ENCODE data around the gene RBMXL3. TPM values are rescaled to one million over a fixed set of nuclear protein-coding genes. Genes with fewer than 3 reads are reported as not detected.
"Not testable (repeated sequence)": the region's sequence is repeated elsewhere in the genome, so short reads cannot be mapped to it uniquely, and the experiment has no call there.

The RBMXL3 gene
- total and polyA plus RNA-seq, 2 experiments from 2014 or later = not detected

DNA sequence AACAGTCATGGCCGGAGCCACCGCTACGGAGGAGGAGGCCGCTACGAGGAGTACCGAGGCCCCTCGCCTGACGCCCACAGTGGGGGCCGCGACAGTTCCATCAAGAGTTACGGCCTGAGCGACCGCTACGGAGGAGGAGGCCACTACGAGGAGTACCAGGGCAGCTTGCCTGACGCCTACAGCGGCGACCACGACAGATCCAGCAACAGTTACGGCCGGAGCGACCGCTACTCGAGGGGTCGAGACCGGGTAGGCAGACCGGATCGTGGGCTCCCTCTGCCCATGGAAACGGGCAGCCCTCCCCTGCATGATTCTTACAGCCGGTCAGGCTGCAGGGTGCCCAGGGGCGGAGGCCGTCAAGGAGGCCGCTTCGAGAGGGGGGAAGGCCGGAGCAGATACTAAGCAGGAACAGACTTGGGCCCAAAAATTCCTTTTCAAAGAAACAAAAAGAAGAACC lies 3.1 kb downstream of the RBMXL3 start:
- H3K4me3 ChIP-seq = no peak overlapping the region
- H3K27me3 ChIP-seq = no peaks in the 10 kb centered on the region
- no peaks in the 10 kb centered on the region for H3K4me1 ChIP-seq (ENCODE audit: insufficient read depth)
- H4K20me1 ChIP-seq (ENCODE audit: insufficient read depth, poor library complexity, severe bottlenecking) = peaks cover 12% of the 10 kb centered on the region
- no peak overlapping the region for H2AFZ ChIP-seq
- peaks cover 92% of the 10 kb centered on the region for H3K79me2 ChIP-seq
- TF ChIP-seq EZH2phosphoT487 (IDR thresholded peaks at IDR 0.05; ENCODE audit: low read depth, severe bottlenecking, unreplicated experiment) = no peak
- TF ChIP-seq, protein P1, sequence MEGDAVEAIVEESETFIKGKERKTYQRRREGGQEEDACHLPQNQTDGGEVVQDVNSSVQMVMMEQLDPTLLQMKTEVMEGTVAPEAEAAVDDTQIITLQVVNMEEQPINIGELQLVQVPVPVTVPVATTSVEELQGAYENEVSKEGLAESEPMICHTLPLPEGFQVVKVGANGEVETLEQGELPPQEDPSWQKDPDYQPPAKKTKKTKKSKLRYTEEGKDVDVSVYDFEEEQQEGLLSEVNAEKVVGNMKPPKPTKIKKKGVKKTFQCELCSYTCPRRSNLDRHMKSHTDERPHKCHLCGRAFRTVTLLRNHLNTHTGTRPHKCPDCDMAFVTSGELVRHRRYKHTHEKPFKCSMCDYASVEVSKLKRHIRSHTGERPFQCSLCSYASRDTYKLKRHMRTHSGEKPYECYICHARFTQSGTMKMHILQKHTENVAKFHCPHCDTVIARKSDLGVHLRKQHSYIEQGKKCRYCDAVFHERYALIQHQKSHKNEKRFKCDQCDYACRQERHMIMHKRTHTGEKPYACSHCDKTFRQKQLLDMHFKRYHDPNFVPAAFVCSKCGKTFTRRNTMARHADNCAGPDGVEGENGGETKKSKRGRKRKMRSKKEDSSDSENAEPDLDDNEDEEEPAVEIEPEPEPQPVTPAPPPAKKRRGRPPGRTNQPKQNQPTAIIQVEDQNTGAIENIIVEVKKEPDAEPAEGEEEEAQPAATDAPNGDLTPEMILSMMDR (IDR thresholded peaks at IDR 0.05; ENCODE audit: poor library complexity) = no peak
- H3K27ac ChIP-seq = no peak overlapping the region
- no peaks in the 10 kb centered on the region for H3K36me3 ChIP-seq (replicated peaks; ENCODE audit: insufficient read depth, low read depth)
- 93% methylated on average over 23 of the region's 35 CpGs for WGBS (ENCODE audit: low lambda C conversion rate, missing lambda C conversion rate)
- H3K4me2 ChIP-seq = no peak overlapping the region
- H3K9me3 ChIP-seq (ENCODE audit: low read depth) = no peaks in the 10 kb centered on the region
- DNase-seq (ENCODE audit: low spot score) = no peak
- no peaks in the 10 kb centered on the region for H3K9me2 ChIP-seq (replicated peaks; ENCODE audit: insufficient read depth)

DNA sequence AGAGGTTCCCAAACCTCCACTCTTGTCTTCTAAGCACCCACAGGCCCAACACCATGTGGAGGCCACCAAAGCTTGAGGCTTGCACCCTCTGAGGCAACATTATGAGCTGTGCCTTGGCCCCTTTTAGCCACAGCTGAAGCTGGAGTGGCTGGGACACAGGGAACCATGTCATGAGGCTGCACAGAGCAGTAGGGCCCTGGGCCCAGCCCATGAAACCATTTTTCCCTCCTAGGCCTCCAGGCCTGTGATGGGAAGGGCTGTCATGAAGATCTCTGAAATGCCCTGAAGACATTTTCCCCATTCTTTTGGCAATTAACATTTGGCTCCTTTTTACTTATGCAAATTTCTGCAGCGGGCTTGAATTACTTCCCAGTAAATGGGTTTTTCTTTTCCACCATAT lies 14.8 kb downstream of the RBMXL3 start:
- 93% methylated on average over 1 of the region's 1 CpG for WGBS (ENCODE audit: low lambda C conversion rate, missing lambda C conversion rate)

DNA sequence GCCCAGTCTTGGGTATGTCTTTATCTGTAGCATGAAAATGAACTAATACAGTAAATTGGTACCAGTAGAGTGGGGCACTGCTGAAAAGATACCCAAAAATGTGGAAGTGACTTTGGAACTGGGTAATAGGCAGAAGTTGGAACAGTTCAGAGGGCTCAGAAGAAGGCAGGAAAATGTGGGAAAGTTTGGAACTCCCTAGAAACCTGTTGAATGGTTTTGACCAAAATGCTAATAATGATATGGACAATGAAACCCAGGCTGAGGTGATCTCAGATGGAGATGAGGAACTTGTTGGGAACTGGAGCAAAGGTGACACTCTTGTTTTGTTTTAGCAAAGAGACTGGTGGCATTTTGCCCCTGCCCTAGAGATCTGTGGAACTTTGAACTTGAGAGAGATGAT lies 20.3 kb downstream of the RBMXL3 start:
- H3K9me3 ChIP-seq (ENCODE audit: low read depth); H3K36me3 ChIP-seq (replicated peaks; ENCODE audit: insufficient read depth, low read depth); H3K4me1 ChIP-seq (ENCODE audit: insufficient read depth); H3K27me3 ChIP-seq; DNase-seq (ENCODE audit: low spot score); H3K27ac ChIP-seq; H4K20me1 ChIP-seq (ENCODE audit: insufficient read depth, poor library complexity, severe bottlenecking); H3K9me2 ChIP-seq (replicated peaks; ENCODE audit: insufficient read depth); H3K4me2 ChIP-seq; H3K4me3 ChIP-seq; H2AFZ ChIP-seq: not testable (repeated sequence)
- H3K79me2 ChIP-seq = peaks cover 62% of the 10 kb centered on the region

More for the DNA sequence above, 14.8 kb downstream of the RBMXL3 start:
- Histone ChIP-seq H3K9me3 (ENCODE audit: low read depth) (peaks cover 4% of the 10 kb centered on the region), H3K4me1 (ENCODE audit: insufficient read depth) (no peaks in the 10 kb centered on the region), H3K36me3 (replicated peaks; ENCODE audit: insufficient read depth, low read depth) (no peaks in the 10 kb centered on the region), H2AFZ (no peak overlapping the region), H4K20me1 (ENCODE audit: insufficient read depth, poor library complexity, severe bottlenecking) (no peaks in the 10 kb centered on the region), H3K27me3 (no peaks in the 10 kb centered on the region), H3K79me2 (peaks cover 74% of the 10 kb centered on the region), H3K27ac (no peak overlapping the region), H3K4me3 (no peak overlapping the region), H3K4me2 (no peak overlapping the region), H3K9me2 (replicated peaks; ENCODE audit: insufficient read depth) (no peaks in the 10 kb centered on the region)
- TF ChIP-seq, protein P1 (IDR thresholded peaks at IDR 0.05; ENCODE audit: poor library complexity) = no peak
- TF ChIP-seq EZH2 (IDR thresholded peaks at IDR 0.05; ENCODE audit: borderline replicate concordance) = no peak
- no peak for TF ChIP-seq EZH2phosphoT487 (IDR thresholded peaks at IDR 0.05; ENCODE audit: low read depth, severe bottlenecking, unreplicated experiment)
- no peak for DNase-seq (ENCODE audit: low spot score)

DNA sequence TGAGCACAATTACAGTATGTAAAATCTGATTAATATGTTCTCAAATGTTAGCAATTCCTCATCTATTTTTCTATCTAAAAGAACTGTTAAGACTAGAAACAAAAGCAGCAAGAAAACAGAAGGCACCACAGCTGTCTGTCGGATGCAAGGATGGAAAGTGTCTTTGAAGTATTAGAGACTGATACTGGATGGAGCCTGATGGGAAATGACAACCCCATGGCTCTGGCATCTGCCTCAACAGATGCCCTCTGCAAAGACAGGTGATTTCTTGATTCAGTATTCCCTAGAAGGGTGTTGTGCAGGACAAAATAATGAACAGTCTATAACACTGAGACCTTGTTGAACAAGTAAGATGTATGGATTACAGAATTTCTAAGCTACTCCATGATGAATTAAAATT lies 24.9 kb downstream of the RBMXL3 start:
- no peaks in the 10 kb centered on the region for H3K9me3 ChIP-seq (ENCODE audit: low read depth)
- H3K4me3 ChIP-seq = no peak overlapping the region
- H4K20me1 ChIP-seq (ENCODE audit: insufficient read depth, poor library complexity, severe bottlenecking) = peaks cover 6% of the 10 kb centered on the region
- H3K27ac ChIP-seq = no peak overlapping the region
- H3K79me2 ChIP-seq = peaks cover 65% of the 10 kb centered on the region
- DNase-seq (ENCODE audit: low spot score) = no peak
- no peak overlapping the region for H2AFZ ChIP-seq
- H3K9me2 ChIP-seq (replicated peaks; ENCODE audit: insufficient read depth) = no peaks in the 10 kb centered on the region
- H3K27me3 ChIP-seq = no peaks in the 10 kb centered on the region
- TF ChIP-seq EZH2phosphoT487 (IDR thresholded peaks at IDR 0.05; ENCODE audit: low read depth, severe bottlenecking, unreplicated experiment) = no peak
- no peak for TF ChIP-seq EZH2 (IDR thresholded peaks at IDR 0.05; ENCODE audit: borderline replicate concordance)
- TF ChIP-seq, protein P1 (IDR thresholded peaks at IDR 0.05; ENCODE audit: poor library complexity) = no peak
- H3K36me3 ChIP-seq (replicated peaks; ENCODE audit: insufficient read depth, low read depth) = no peaks in the 10 kb centered on the region
- H3K4me1 ChIP-seq (ENCODE audit: insufficient read depth) = no peaks in the 10 kb centered on the region
- H3K4me2 ChIP-seq = no peak overlapping the region
- WGBS (ENCODE audit: low lambda C conversion rate, missing lambda C conversion rate) = 77% methylated on average over 1 of the region's 1 CpG

Data from hepatocyte (in vitro differentiated cells).